AG08395 (cell line): ENCODE measurements around the gene MRPL40.

Experiments used
- DNase-seq: peaks from one replicate; pipeline ENCODE4 v3.0.0; 2012; ENCODE audit warnings: mixed read lengths, low spot score

MRPL40 gene

GRCh38 chr22:19483481-19484244, 51.3 kb downstream of the MRPL40 start:
- no peak for DNase-seq
